Neural progenitor cell (in vitro differentiated cells): ENCODE data around the gene GSTA4. TPM values are rescaled to one million over a fixed set of nuclear protein-coding genes. Genes with fewer than 3 reads are reported as not detected.
A peak's percentile ranks its signal among the peaks of the same experiment; 100 is the strongest.

Source experiments
- DNase-seq: peaks from one replicate; pipeline ENCODE4 v3.0.0-alpha.2; 2016; ENCODE audit warnings: low spot score
- H2AFZ ChIP-seq: fragments of 200-600 bp; sonication (generic); replicated peaks from 2 replicates; pipeline ENCODE4 v1.6.1; 2016; ENCODE audit warnings: antibody characterized with exemption
- H3F3A ChIP-seq: fragments of 200-600 bp; sonication (generic); 2 replicates; pipeline ENCODE4 v1.6.1; 2016; ENCODE audit warnings: antibody characterized with exemption, low read depth
- H3K27ac ChIP-seq: fragments of 200-600 bp; sonication (generic); 2 replicates; pipeline ENCODE4 v1.5.1; 2016; ENCODE audit warnings: mild to moderate bottlenecking
- H3K27me3 ChIP-seq: fragments of 200-600 bp; sonication (generic); 2 replicates; pipeline ENCODE4 v1.6.1; 2016; ENCODE audit warnings: mild to moderate bottlenecking, moderate library complexity
- H3K36me3 ChIP-seq: fragments of 200-600 bp; sonication (generic); 2 replicates; pipeline ENCODE4 v1.5.1; 2016
- H3K4me1 ChIP-seq: fragments of 200-600 bp; sonication (generic); 2 replicates; pipeline ENCODE4 v1.6.1; 2016; ENCODE audit warnings: mixed run types
- H3K4me2 ChIP-seq: fragments of 200-600 bp; sonication (generic); 2 replicates; pipeline ENCODE4 v1.6.1; 2016
- H3K4me3 ChIP-seq: fragments of 200-600 bp; sonication (generic); 2 replicates; pipeline ENCODE4 v1.5.1; 2016
- H3K79me2 ChIP-seq: fragments of 200-600 bp; sonication (generic); 2 replicates; pipeline ENCODE4 v1.6.1; 2016; ENCODE audit warnings: low read depth
- H3K9ac ChIP-seq: fragments of 200-600 bp; sonication (generic); 2 replicates; pipeline ENCODE4 v1.6.1; 2016
- H3K9me3 ChIP-seq: fragments of 200-600 bp; sonication (generic); 2 replicates; pipeline ENCODE4 v1.5.1; 2016; ENCODE audit warnings: low read depth
- H4K20me1 ChIP-seq: fragments of 200-600 bp; sonication (generic); 2 replicates; pipeline ENCODE4 v1.6.1; 2016; ENCODE audit warnings: low read depth
- H3K27ac Mint-ChIP-seq: 3 replicates; pipeline ENCODE4 v1.8.0; 2021; ENCODE audit warnings: mixed read lengths
- H3K27me3 Mint-ChIP-seq: 2 replicates; pipeline ENCODE4 v1.8.0; 2022; ENCODE audit warnings: low read depth, mild to moderate bottlenecking, inconsistent platforms, moderate library complexity, mixed read lengths; ENCODE audit not compliant: insufficient read depth
- H3K36me3 Mint-ChIP-seq: 3 replicates; pipeline ENCODE4 v1.8.0; 2021; ENCODE audit warnings: mixed read lengths
- H3K4me1 Mint-ChIP-seq: 3 replicates; pipeline ENCODE4 v1.8.0; 2021; ENCODE audit warnings: mixed read lengths
- H3K4me3 Mint-ChIP-seq: 3 replicates; pipeline ENCODE4 v1.8.0; 2021; ENCODE audit warnings: mild to moderate bottlenecking, moderate library complexity, mixed read lengths
- H3K9me3 Mint-ChIP-seq: 3 replicates; pipeline ENCODE4 v1.8.0; 2020; ENCODE audit warnings: mixed read lengths
- EZH2 ChIP-seq: fragments of 200-600 bp; sonication (generic); IDR thresholded peaks from 2 replicates; pipeline ENCODE4 v1.6.1; 2017; ENCODE audit warnings: antibody characterized with exemption, mild to moderate bottlenecking, moderate library complexity
- EZH2phosphoT487 ChIP-seq: fragments of 200-600 bp; sonication (generic); IDR thresholded peaks from 2 replicates; pipeline ENCODE4 v1.6.1; 2017; ENCODE audit warnings: antibody characterized with exemption
- total RNA-seq: library from RNA; depleted of rRNA; stranded (reverse); fragments of >200 nt; gene quantifications from 2 replicates; pipeline ENCODE4 v1.2.3, GENCODE V29; 2015; ENCODE audit warnings: low replicate concordance
- TF ChIP-seq, protein P1 (sequence below): fragments of 200-600 bp; sonication (generic); IDR thresholded peaks from 2 replicates; pipeline ENCODE4 v1.5.1; 2017; ENCODE audit warnings: antibody characterized with exemption, mild to moderate bottlenecking

Gene GSTA4
- total RNA-seq, 1 donor from 2014 or later: 113 TPM

DNA sequence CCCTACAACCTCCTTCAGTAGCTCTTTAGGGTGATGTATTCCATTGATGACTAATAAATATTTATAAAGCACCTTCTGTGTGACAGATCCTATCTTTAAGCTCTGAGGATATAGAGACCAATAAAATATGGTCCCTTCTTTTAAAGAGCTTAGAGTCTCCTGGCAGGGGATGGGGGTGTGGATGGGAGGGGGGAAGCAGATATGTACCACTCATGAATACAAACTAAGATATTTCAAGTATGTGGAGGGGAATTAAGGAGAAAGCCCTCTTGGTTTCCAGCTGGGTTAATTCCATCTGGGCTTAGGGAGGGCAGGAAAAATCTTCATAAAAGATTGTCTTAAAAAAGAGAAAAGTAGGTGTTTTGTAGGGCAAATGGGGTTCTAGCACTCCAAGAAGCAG, 48.5 kb upstream of the GSTA4 start:
- peak overlapping the region; percentile 91 for H3K27ac Mint-ChIP-seq

DNA sequence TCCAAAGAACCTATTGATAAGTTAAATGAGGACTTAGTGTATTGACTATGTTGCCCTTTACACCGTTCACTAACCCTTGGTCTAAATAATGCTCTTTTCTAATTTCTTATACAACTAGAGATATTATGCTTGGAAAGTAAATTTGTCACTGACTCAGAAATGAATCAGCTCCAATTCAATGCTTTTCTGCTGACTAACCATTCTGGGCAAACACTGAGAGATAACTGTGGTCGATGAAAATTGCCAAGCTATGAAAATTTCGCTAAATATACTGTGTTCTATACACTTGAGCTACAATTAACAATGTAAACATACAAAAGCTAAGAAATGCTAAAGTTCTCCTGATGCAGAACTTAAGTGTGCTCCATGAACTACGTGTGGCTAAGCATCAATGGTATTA, 47.0 kb upstream of the GSTA4 start:
- Histone ChIP-seq H3K4me1 (peaks cover 21% of the 10 kb centered on the region), H3K4me3 (no peak overlapping the region), H4K20me1 (peaks cover 17% of the 10 kb centered on the region), H3F3A (peaks cover 13% of the 10 kb centered on the region), H3K36me3 (no peaks in the 10 kb centered on the region), H3K4me2 (no peak overlapping the region), H3K27me3 (no peaks in the 10 kb centered on the region), H3K79me2 (peaks cover 4% of the 10 kb centered on the region), H2AFZ (no peak overlapping the region), H3K9ac (no peak overlapping the region), H3K9me3 (no peaks in the 10 kb centered on the region), H3K27ac (no peak overlapping the region)
- peaks cover 27% of the 10 kb centered on the region for H3K4me1 Mint-ChIP-seq
- H3K36me3 Mint-ChIP-seq: peaks cover 29% of the 10 kb centered on the region
- H3K4me3 Mint-ChIP-seq: no peak overlapping the region
- no peaks in the 10 kb centered on the region for H3K27me3 Mint-ChIP-seq
- no peaks in the 10 kb centered on the region for H3K9me3 Mint-ChIP-seq
- H3K27ac Mint-ChIP-seq: no peak overlapping the region
- DNase-seq: no peak
- no peak for TF ChIP-seq EZH2
- no peak for TF ChIP-seq EZH2phosphoT487
- TF ChIP-seq, protein P1, sequence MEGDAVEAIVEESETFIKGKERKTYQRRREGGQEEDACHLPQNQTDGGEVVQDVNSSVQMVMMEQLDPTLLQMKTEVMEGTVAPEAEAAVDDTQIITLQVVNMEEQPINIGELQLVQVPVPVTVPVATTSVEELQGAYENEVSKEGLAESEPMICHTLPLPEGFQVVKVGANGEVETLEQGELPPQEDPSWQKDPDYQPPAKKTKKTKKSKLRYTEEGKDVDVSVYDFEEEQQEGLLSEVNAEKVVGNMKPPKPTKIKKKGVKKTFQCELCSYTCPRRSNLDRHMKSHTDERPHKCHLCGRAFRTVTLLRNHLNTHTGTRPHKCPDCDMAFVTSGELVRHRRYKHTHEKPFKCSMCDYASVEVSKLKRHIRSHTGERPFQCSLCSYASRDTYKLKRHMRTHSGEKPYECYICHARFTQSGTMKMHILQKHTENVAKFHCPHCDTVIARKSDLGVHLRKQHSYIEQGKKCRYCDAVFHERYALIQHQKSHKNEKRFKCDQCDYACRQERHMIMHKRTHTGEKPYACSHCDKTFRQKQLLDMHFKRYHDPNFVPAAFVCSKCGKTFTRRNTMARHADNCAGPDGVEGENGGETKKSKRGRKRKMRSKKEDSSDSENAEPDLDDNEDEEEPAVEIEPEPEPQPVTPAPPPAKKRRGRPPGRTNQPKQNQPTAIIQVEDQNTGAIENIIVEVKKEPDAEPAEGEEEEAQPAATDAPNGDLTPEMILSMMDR: no peak

More for the DNA sequence above, 48.5 kb upstream of the GSTA4 start:
- H3K36me3 ChIP-seq: no peaks in the 10 kb centered on the region
- Mint-ChIP-seq H3K4me3 (peak overlapping the region; percentile 52), H3K27me3 (no peaks in the 10 kb centered on the region), H3K4me1 (peaks cover 30% of the 10 kb centered on the region), H3K36me3 (peaks cover 27% of the 10 kb centered on the region), H3K9me3 (no peaks in the 10 kb centered on the region)
- H3K27ac ChIP-seq: no peak overlapping the region
- TF ChIP-seq EZH2: no peak
- TF ChIP-seq EZH2phosphoT487: no peak
- TF ChIP-seq, protein P1: no peak
- H3K9me3 ChIP-seq: no peaks in the 10 kb centered on the region
- H4K20me1 ChIP-seq: peaks cover 17% of the 10 kb centered on the region
- H3K79me2 ChIP-seq: peaks cover 4% of the 10 kb centered on the region
- H3K27me3 ChIP-seq: no peaks in the 10 kb centered on the region
- H2AFZ ChIP-seq: no peak overlapping the region
- H3K9ac ChIP-seq: no peak overlapping the region
- peaks cover 21% of the 10 kb centered on the region for H3K4me1 ChIP-seq
- peaks cover 13% of the 10 kb centered on the region for H3F3A ChIP-seq
- peak overlapping the region; percentile 66 for H3K4me2 ChIP-seq
- DNase-seq: peak; percentile 24
- H3K4me3 ChIP-seq: no peak overlapping the region

DNA sequence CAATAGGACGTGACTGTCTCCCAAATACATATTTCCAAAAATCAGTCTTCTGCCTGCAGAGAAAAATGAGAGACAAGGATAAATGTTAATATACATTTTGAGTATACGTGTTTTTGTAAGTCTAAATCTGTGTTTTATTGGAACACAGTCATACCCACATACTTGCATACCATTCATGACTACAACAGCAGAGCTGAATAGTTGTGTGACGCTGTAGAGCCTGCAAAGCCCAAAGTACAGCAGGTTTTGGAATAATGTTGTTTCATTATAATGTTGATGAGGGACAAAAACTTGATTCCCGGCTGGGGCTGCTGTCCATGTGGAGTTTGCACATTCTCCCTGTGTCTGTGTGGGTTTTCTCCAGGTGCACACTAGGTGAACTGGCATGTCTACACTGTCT, 46.3 kb upstream of the GSTA4 start:
- Histone ChIP-seq H3K4me1 (peaks cover 21% of the 10 kb centered on the region), H3K9me3 (no peaks in the 10 kb centered on the region), H3K27me3 (no peaks in the 10 kb centered on the region), H3K9ac (no peak overlapping the region), H3K79me2 (peaks cover 4% of the 10 kb centered on the region), H3K36me3 (no peaks in the 10 kb centered on the region), H2AFZ (no peak overlapping the region), H3K4me2 (no peak overlapping the region), H3K27ac (no peak overlapping the region), H3F3A (peaks cover 13% of the 10 kb centered on the region), H4K20me1 (peaks cover 17% of the 10 kb centered on the region), H3K4me3 (no peak overlapping the region)
- no peak overlapping the region for H3K4me3 Mint-ChIP-seq
- H3K27me3 Mint-ChIP-seq: no peaks in the 10 kb centered on the region
- no peak overlapping the region for H3K27ac Mint-ChIP-seq
- no peak for DNase-seq
- H3K9me3 Mint-ChIP-seq: no peaks in the 10 kb centered on the region
- TF ChIP-seq EZH2phosphoT487 (no peak), EZH2 (no peak)
- TF ChIP-seq, protein P1: no peak
- H3K4me1 Mint-ChIP-seq: peaks cover 24% of the 10 kb centered on the region
- peaks cover 33% of the 10 kb centered on the region for H3K36me3 Mint-ChIP-seq
